Breast epithelium (tissue), 4 donors: Measurements from ENCODE around the gene CYBC1. TPM values are rescaled to one million over a fixed set of nuclear protein-coding genes. Genes with fewer than 3 reads are reported as not detected.
A peak's percentile ranks its signal among the peaks of the same experiment; 100 is the strongest.

ENCODE experiments used
- DNase-seq, 2 donors: peaks; one replicate each; pipeline ENCODE4 v3.0.0-alpha.2; 2019; ENCODE audit warnings: low spot score in 2 of 2
- H3K27ac ChIP-seq, 2 donors: fragments of 200-600 bp; sonication (generic) in 1 of 2; one replicate each; pipeline ENCODE4 v1.5.1; 2016 to 2019; ENCODE audit warnings: mild to moderate bottlenecking in 1 of 2
- H3K27me3 ChIP-seq, 2 donors: fragments of 200-600 bp; sonication (generic) in 1 of 2; one replicate each; pipeline versions ENCODE4 v1.5.1 to v1.6.0; 2017 to 2019; ENCODE audit warnings: control low read depth in 1 of 2, mild to moderate bottlenecking in 1 of 2
- H3K36me3 ChIP-seq: fragments of 200-600 bp; one replicate; pipeline ENCODE4 v1.5.1; 2019
- H3K4me1 ChIP-seq, 2 donors: fragments of 200-600 bp; sonication (generic); one replicate each; pipeline ENCODE4 v1.5.1; 2016 to 2019; ENCODE audit warnings: control low read depth in 1 of 2
- H3K4me3 ChIP-seq, 3 donors: fragments of 200-600 bp; sonication (generic); 1 replicate in 2 of 3; 2 replicates in 1 of 3; pipeline ENCODE4 v1.5.1; 2016 to 2019; ENCODE audit warnings: mild to moderate bottlenecking in 3 of 3, moderate library complexity in 2 of 3
- H3K9me3 ChIP-seq, 2 donors: fragments of 200-600 bp; sonication (generic) in 1 of 2; one replicate each; pipeline ENCODE4 v1.5.1; 2016 to 2019; ENCODE audit warnings: control low read depth in 1 of 2
- POLR2A ChIP-seq: fragments of 450-650 bp; IDR thresholded peaks from one replicate; pipeline ENCODE4 v1.6.1; 2016; ENCODE audit warnings: antibody characterized with exemption, mild to moderate bottlenecking, moderate library complexity
- POLR2AphosphoS5 ChIP-seq, 3 donors: sonication (generic); formaldehyde crosslinking; IDR thresholded peaks; one replicate each; pipeline ENCODE4 v1.6.1; 2017; ENCODE audit warnings: antibody characterized with exemption in 3 of 3
- intact Hi-C: fragments of 100-400 bp; cut with DNase I; formaldehyde crosslinking; loops from one replicate; pipeline ENCODE4 v1.15.1; 2023; ENCODE audit warnings: low total_unique reads
- total RNA-seq, 3 donors: library from RNA; depleted of rRNA; stranded (reverse); fragments of >200 nt; gene quantifications; one replicate each; pipeline ENCODE4 v1.1.0, GENCODE V29; 2016
- TF ChIP-seq, protein P1 (sequence below), 3 donors: fragments of 450-650 bp; IDR thresholded peaks; one replicate each; pipeline ENCODE4 v1.5.1; 2016 to 2017; ENCODE audit warnings: antibody characterized with exemption in 3 of 3, mild to moderate bottlenecking in 3 of 3, moderate library complexity in 3 of 3

CYBC1 gene
- total RNA-seq, 3 donors from 2014 or later: 54.7 to 71.4 (median 61.9) TPM

DNA sequence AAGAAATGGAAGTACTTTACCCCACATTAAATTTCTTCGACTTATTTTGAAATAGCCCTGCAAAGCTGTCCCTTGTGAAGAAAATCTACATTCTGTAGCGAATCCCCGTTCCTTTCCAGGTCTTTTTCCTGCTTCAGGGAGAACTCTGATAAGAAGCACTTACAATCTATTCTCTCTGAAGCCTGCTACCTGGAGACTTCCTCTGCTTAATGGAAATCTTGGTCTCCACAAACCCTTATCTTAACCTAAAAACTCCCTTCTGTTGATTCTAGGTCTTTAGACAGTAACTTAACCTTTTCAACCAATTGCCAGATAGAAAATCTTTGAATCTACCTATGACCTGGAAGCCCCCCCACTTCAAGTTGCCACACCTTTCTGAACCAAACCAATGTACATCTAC is 1.6 kb upstream of the CYBC1 start:
- Histone ChIP-seq H3K9me3 (no peaks in the 10 kb centered on the region), H3K4me3 (no peak overlapping the region), H3K4me1 (peaks cover 7 to 10% of the 10 kb centered on the region in 2 donors), H3K36me3 (no peaks in the 10 kb centered on the region), H3K27me3 (no peaks in the 10 kb centered on the region), H3K27ac (peak overlapping the region in 1 of 2 donors; percentile 91)
- TF ChIP-seq, protein P1, sequence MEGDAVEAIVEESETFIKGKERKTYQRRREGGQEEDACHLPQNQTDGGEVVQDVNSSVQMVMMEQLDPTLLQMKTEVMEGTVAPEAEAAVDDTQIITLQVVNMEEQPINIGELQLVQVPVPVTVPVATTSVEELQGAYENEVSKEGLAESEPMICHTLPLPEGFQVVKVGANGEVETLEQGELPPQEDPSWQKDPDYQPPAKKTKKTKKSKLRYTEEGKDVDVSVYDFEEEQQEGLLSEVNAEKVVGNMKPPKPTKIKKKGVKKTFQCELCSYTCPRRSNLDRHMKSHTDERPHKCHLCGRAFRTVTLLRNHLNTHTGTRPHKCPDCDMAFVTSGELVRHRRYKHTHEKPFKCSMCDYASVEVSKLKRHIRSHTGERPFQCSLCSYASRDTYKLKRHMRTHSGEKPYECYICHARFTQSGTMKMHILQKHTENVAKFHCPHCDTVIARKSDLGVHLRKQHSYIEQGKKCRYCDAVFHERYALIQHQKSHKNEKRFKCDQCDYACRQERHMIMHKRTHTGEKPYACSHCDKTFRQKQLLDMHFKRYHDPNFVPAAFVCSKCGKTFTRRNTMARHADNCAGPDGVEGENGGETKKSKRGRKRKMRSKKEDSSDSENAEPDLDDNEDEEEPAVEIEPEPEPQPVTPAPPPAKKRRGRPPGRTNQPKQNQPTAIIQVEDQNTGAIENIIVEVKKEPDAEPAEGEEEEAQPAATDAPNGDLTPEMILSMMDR (IDR thresholded peaks at IDR 0.05): no peak
- TF ChIP-seq POLR2AphosphoS5 (IDR thresholded peaks at IDR 0.05) (no peak), POLR2A (no peak)
- intact Hi-C loops: no loop called here
- DNase-seq: no peak

DNA sequence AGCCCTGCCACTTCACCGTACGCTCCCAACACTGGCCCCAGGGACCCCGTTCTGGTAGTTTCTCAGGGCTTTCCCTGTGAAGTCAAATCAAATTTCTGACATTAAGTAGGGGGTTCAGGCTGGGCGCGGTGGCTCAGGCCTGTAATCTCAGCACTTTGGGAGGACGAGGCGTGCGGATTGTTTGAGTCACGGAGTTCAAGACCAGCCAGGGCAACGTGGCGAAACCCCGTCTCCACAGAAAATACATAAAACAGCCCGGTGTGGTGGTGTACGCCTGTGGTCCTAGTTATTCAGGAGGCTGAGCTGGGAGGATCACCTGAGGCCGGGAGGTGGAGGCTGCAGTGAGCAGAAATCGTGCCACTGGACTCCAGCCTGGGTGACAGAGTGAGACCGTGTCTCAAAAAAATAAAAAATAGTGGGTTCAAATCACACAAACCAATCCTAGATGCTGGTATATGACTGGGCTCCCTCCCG is 632 bp downstream of the CYBC1 start:
- TF ChIP-seq POLR2A (no peak), POLR2AphosphoS5 (IDR thresholded peaks at IDR 0.05) (no peak)
- TF ChIP-seq, protein P1 (IDR thresholded peaks at IDR 0.05): no peak
- H3K27ac ChIP-seq: peak overlapping the region; percentile 87 to 91
- H3K4me1 ChIP-seq: peaks cover 16 to 20% of the 10 kb centered on the region in 2 donors
- H3K9me3 ChIP-seq: no peaks in the 10 kb centered on the region
- no peaks in the 10 kb centered on the region for H3K36me3 ChIP-seq
- no peaks in the 10 kb centered on the region for H3K27me3 ChIP-seq
- peak overlapping the region; percentile 79 to 97 (median 82) for H3K4me3 ChIP-seq
- DNase-seq: no peak
- intact Hi-C loops: no loop called here

DNA sequence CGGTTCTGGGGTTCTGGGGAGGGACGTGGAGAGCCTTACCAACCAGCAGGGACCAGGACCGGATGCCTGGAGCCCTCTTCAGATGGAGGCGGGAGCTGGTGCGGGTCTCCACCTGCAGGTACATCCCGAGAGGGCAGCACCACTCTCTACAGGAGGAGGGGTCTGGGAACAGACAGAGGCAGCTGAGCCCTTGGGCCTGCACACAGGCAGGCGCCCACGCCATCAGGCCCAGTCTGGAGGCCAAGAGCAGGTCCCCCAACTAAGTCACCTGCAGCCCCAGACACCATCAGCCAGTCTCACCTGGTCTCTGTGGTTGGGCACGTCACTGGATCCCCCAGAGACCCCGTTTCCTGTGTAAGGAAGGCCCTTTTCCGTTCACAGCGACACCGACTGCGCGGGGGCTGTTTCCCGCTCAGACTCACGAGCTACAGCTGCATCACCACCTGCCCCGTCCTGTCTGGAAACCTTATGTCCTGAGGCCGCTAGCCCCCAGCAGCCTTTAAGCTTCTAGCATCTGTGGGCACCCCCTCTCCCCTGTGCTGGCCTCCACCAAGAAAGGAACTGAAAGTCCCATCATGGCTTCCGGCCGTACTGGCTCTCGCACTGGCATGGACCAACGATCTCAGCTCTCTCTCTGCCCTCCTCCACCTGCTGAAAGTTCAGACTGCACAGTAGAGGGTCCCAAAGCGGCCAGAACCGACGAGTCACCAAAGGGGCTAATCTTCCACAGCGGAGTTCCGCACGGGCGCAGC is 1.2 kb downstream of the CYBC1 start:
- peaks cover 16 to 25% of the 10 kb centered on the region in 2 donors for H3K4me1 ChIP-seq
- H3K27ac ChIP-seq: peak overlapping the region; percentile 87 to 91
- intact Hi-C loops: no loop called here
- H3K36me3 ChIP-seq: no peaks in the 10 kb centered on the region
- H3K9me3 ChIP-seq: no peaks in the 10 kb centered on the region
- H3K27me3 ChIP-seq: no peaks in the 10 kb centered on the region
- H3K4me3 ChIP-seq: peak overlapping the region; percentile 79 to 97 (median 82)
- no peak for DNase-seq
- TF ChIP-seq POLR2A: no peak
- peak in 1 of 3 donors; percentile 40 for TF ChIP-seq POLR2AphosphoS5 (IDR thresholded peaks at IDR 0.05)
- TF ChIP-seq, protein P1 (IDR thresholded peaks at IDR 0.05): no peak

DNA sequence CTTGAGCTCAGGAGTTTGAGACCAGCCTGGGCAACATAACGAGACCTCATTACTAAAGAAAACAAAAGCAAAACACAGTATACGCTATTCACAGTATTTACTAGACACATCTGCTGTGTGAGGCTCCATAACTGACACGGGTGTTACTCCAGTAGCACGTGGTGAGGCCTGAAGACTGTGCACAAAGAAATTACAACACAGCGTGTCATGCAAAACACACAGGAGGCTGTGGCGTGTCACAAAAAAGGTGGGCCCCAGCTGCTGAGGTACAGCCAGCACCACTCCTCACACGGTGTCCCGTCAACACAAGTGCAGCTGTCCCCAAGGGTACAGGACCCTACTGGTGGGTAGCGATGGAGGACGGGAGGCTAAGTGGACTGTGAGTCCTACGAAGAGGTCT is 2.7 kb downstream of the CYBC1 start:
- Histone ChIP-seq H3K27me3 (no peaks in the 10 kb centered on the region), H3K4me1 (peaks cover 16 to 25% of the 10 kb centered on the region in 2 donors), H3K36me3 (no peaks in the 10 kb centered on the region), H3K4me3 (no peak overlapping the region), H3K9me3 (no peaks in the 10 kb centered on the region), H3K27ac (no peak overlapping the region)
- no peak for DNase-seq
- TF ChIP-seq POLR2A: no peak
- intact Hi-C loops: no loop called here

DNA sequence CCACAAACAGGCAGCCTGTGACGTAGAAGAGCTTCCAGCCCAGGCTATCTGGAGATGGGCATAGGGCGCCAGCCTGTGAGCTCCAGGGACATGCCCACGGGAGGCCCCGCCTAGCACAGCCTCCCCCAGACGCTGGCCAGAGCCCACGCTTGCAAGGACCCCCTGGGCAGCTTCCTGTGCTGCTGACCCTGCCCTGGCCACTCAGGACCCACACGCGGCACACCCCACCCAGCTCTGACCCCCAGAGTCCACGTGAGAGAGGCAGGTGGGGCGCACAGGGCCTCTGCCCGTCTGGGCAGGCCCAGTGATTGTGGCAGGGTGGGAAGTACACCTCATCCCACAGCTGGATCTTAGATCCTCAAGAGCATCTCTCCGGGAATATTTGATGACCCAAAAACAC is 3.9 kb downstream of the CYBC1 start:
- no peaks in the 10 kb centered on the region for H3K36me3 ChIP-seq
- TF ChIP-seq, protein P1 (IDR thresholded peaks at IDR 0.05): no peak
- TF ChIP-seq POLR2A (no peak), POLR2AphosphoS5 (IDR thresholded peaks at IDR 0.05) (no peak)

More for the DNA sequence above, 3.9 kb downstream of the CYBC1 start:
- Histone ChIP-seq H3K27ac (peak overlapping the region in 1 of 2 donors; percentile 78), H3K4me1 (peaks cover 16 to 25% of the 10 kb centered on the region in 2 donors), H3K27me3 (no peaks in the 10 kb centered on the region), H3K9me3 (no peaks in the 10 kb centered on the region), H3K4me3 (no peak overlapping the region)
- no peak for DNase-seq
- intact Hi-C loops: no loop called here
